Smooth muscle cell (in vitro differentiated cells): Measurements from ENCODE around the gene CXCR4. TPM values are rescaled to one million over a fixed set of nuclear protein-coding genes. Genes with fewer than 3 reads are reported as not detected.
"Not testable (repeated sequence)": the region's sequence is repeated elsewhere in the genome, so short reads cannot be mapped to it uniquely, and the experiment has no call there.

ENCODE experiments used
- DNase-seq: peaks from one replicate; lab custom pipeline; 2025; ENCODE audit not compliant: unreplicated experiment; lab: John Stamatoyannopoulos, UW
- H2AFZ ChIP-seq: fragments of 200-600 bp; sonication (generic); 2 replicates; pipeline ENCODE4 v1.6.0; 2016; ENCODE audit warnings: antibody characterized with exemption, low read depth, mild to moderate bottlenecking
- H3F3A ChIP-seq: fragments of 200-600 bp; sonication (generic); 2 replicates; pipeline ENCODE4 v1.6.0; 2017; ENCODE audit warnings: antibody characterized with exemption, low read depth
- H3K27ac ChIP-seq: fragments of 200-600 bp; sonication (generic); 2 replicates; pipeline ENCODE4 v1.5.1; 2016; ENCODE audit warnings: low read depth, mild to moderate bottlenecking
- H3K27me3 ChIP-seq: fragments of 200-600 bp; sonication (generic); 2 replicates; pipeline ENCODE4 v1.6.1; 2016; ENCODE audit warnings: low read depth, mild to moderate bottlenecking
- H3K36me3 ChIP-seq: fragments of 200-600 bp; sonication (generic); 2 replicates; pipeline ENCODE4 v1.5.1; 2016; ENCODE audit warnings: low read depth
- H3K4me1 ChIP-seq: fragments of 200-600 bp; sonication (generic); 2 replicates; pipeline ENCODE4 v1.5.1; 2016; ENCODE audit warnings: low read depth
- H3K4me2 ChIP-seq: fragments of 200-600 bp; sonication (generic); 2 replicates; pipeline ENCODE4 v1.6.0; 2016; ENCODE audit warnings: mild to moderate bottlenecking
- H3K4me3 ChIP-seq: fragments of 200-600 bp; sonication (generic); 2 replicates; pipeline ENCODE4 v1.5.1; 2016; ENCODE audit warnings: mild to moderate bottlenecking
- H3K79me2 ChIP-seq: fragments of 200-600 bp; sonication (generic); 2 replicates; pipeline ENCODE4 v1.6.0; 2016; ENCODE audit warnings: low read depth, mild to moderate bottlenecking
- H3K9ac ChIP-seq: fragments of 200-600 bp; sonication (generic); 2 replicates; pipeline ENCODE4 v1.6.0; 2016; ENCODE audit warnings: low read depth
- H3K9me3 ChIP-seq: fragments of 200-600 bp; sonication (generic); replicated peaks from 2 replicates; pipeline ENCODE4 v1.5.1; 2016; ENCODE audit warnings: low read depth
- H4K20me1 ChIP-seq: fragments of 200-600 bp; sonication (generic); 2 replicates; pipeline ENCODE4 v1.6.0; 2016; ENCODE audit warnings: low read depth
- WGBS: methylation state at CpG from one replicate; pipeline ENCODE4 v1.1.7; 2016; ENCODE audit warnings: low lambda C conversion rate; 5-methylcytosine and 5-hydroxymethylcytosine counted together
- polyA plus RNA-seq: library from polyadenylated mRNA; unstranded; fragments of >200 nt; fragmentation: Nextera tagmentation; extraction: Ambion mirVana; gene quantifications from 2 replicates; pipeline ENCODE4 v1.2.1, GENCODE V29; 2016
- total RNA-seq: library from RNA; depleted of rRNA; stranded (reverse); fragments of >200 nt; gene quantifications from 2 replicates; pipeline ENCODE4 v1.2.3, GENCODE V29; 2014
- TF ChIP-seq, protein P1 (sequence below): fragments of 200-600 bp; sonication (generic); IDR thresholded peaks from 2 replicates; pipeline ENCODE4 v1.5.1; 2017; ENCODE audit warnings: borderline replicate concordance, mild to moderate bottlenecking, antibody characterized with exemption; ENCODE audit not compliant: insufficient read depth, poor library complexity, severe bottlenecking

CXCR4 gene
- total and polyA plus RNA-seq, 2 experiments from 2014 or later: 2.8 to 4.0 TPM

DNA sequence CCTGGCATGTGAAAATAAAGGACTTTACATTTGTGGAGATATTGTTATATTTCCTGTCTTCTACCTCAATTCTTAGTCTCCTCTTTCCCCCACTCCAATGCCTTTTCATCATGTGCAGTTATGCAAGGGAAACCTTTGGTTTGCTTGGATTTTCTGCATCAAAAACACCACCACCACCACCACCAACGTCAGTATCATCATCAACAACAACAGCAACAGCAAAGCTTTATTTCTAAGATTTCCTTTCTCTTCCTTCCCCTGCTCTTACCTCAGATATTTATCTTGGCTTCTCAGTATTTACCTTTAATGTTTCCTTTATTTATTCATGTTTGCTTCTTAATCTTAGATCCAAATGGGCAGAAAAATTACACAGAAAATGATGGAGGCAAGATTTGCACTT lies 26.1 kb downstream of the CXCR4 start:
- TF ChIP-seq, protein P1, sequence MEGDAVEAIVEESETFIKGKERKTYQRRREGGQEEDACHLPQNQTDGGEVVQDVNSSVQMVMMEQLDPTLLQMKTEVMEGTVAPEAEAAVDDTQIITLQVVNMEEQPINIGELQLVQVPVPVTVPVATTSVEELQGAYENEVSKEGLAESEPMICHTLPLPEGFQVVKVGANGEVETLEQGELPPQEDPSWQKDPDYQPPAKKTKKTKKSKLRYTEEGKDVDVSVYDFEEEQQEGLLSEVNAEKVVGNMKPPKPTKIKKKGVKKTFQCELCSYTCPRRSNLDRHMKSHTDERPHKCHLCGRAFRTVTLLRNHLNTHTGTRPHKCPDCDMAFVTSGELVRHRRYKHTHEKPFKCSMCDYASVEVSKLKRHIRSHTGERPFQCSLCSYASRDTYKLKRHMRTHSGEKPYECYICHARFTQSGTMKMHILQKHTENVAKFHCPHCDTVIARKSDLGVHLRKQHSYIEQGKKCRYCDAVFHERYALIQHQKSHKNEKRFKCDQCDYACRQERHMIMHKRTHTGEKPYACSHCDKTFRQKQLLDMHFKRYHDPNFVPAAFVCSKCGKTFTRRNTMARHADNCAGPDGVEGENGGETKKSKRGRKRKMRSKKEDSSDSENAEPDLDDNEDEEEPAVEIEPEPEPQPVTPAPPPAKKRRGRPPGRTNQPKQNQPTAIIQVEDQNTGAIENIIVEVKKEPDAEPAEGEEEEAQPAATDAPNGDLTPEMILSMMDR: no peak
- Histone ChIP-seq H4K20me1 (no peaks in the 10 kb centered on the region), H3K36me3 (no peaks in the 10 kb centered on the region), H2AFZ (no peak overlapping the region), H3K9me3 (no peaks in the 10 kb centered on the region), H3K27ac (no peak overlapping the region), H3K4me3 (no peak overlapping the region), H3K27me3 (no peaks in the 10 kb centered on the region), H3K9ac (no peak overlapping the region), H3K4me1 (no peaks in the 10 kb centered on the region), H3K79me2 (no peaks in the 10 kb centered on the region), H3K4me2 (no peak overlapping the region), H3F3A (no peaks in the 10 kb centered on the region)
- 96% methylated on average over 1 of the region's 1 CpG for WGBS
- no peak for DNase-seq

DNA sequence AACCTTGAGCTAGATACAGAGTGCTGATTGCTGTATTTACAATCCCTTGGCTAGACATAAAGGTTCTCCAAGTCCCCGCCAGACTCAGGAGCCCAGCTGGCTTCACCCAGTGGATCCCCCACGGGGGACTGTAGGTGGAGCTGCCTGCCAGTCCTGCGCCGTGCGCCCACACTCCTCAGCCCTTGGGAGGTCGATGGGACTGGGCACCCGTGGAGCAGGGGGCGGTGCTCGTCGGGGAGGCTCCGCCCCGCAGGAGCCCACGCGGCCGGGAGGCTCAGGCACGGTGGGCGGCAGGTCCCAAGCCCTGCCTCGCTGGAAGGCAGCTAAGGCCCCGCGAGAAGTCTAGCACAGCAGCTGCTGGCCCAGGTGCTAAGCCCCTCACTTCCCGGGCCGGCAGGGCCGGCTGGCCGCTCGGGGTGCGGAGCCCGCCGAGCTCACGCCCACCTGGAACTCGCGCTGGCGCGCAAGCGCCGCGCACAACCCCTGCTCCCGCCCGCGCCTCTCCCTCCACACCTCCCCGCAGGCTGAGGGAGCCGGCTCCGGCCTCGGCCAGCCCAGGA lies 30.0 kb downstream of the CXCR4 start:
- not testable (repeated sequence) for H3K4me1 ChIP-seq, H3K27me3 ChIP-seq, H3K36me3 ChIP-seq, H2AFZ ChIP-seq, H3K4me3 ChIP-seq, H3K4me2 ChIP-seq, H3F3A ChIP-seq, H3K27ac ChIP-seq, H3K9me3 ChIP-seq, H3K79me2 ChIP-seq, DNase-seq, H3K9ac ChIP-seq, H4K20me1 ChIP-seq
- WGBS: 98% methylated on average over 43 of the region's 43 CpGs

DNA sequence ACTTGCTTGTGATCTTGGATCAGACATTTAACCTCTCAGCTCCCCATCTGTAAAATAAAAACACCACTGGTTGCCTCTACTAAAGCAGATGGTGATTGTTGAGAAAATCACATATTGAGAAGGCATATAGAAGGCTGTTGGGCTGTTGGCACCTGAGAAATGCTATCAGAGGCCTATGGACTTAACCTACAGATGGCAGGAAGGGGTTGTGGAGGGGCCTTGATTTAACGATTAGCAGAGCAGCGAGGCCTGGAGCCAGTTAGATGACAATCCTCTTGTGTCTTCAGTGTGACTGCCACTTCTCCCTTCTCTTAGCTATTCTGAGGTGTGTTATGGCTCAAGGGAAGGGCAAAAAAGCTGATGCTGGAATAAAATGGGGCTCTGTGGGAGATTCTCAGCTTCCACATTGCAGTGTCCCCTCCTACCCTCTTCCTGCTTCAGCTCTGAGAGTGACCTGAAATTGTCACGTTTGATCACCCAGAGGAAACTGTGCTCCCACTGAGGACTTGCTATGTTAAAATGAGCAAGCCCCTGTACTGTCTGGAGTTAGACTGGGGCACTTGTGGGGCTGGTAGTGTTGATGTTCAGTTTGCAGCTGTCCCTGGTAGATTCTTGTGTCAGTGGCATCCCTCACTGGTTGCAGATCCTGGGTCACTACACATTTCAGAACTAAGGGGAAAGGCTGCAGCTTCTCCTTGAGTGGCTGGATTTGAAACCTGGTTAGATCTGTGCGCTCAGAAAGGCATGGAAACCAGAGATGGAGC lies 31.5 kb downstream of the CXCR4 start:
- no peak for DNase-seq
- no peaks in the 10 kb centered on the region for H3K4me1 ChIP-seq

DNA sequence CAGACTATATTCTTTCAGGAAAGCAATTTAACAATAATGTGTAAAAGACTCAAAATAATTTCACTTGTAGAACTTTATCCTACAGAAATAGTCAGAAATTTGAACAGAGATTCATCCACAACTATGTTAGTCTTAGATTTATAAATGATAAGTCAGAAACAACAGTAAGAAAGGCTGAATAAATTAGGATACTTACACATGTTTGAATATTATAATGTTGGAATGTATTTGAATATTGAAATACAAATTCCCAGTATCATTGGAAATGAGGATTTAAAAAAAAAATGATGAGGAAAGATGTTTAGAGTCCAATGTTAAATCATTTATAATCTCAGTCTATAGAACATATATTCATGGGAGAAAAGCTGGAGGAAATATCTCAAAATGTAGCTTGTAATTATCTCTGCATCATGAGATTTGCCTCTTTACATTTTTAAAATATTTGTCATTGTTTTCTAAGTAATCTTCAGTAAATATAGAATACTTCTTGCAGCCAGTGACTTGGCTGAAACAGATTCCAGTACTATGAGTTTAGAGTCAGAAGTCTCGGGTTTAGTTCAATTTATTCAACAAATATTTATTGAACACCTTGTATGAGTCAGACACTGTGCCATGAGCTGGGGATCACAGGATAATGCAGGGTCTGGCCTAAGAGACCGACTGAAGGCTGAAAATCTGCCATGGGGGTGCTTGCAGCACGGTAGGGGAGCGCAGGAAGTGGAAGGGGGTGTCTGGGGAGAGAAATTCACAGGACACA lies 32.3 kb downstream of the CXCR4 start:
- no peak overlapping the region for H3K4me2 ChIP-seq
- no peak overlapping the region for H3K4me3 ChIP-seq
- no peak for DNase-seq
- H4K20me1 ChIP-seq: no peaks in the 10 kb centered on the region
- TF ChIP-seq, protein P1: no peak
- no peaks in the 10 kb centered on the region for H3K79me2 ChIP-seq
- H3K36me3 ChIP-seq: no peaks in the 10 kb centered on the region
- WGBS: 77% methylated on average over 4 of the region's 4 CpGs
- H3K27ac ChIP-seq: no peak overlapping the region
- H3K4me1 ChIP-seq: no peaks in the 10 kb centered on the region
- no peak overlapping the region for H3K9ac ChIP-seq
- H3K9me3 ChIP-seq: no peaks in the 10 kb centered on the region
- H3F3A ChIP-seq: no peaks in the 10 kb centered on the region
- H3K27me3 ChIP-seq: no peaks in the 10 kb centered on the region
- no peak overlapping the region for H2AFZ ChIP-seq

More for the DNA sequence above, 31.5 kb downstream of the CXCR4 start:
- no peaks in the 10 kb centered on the region for H3F3A ChIP-seq
- H2AFZ ChIP-seq: no peak overlapping the region
- no peak overlapping the region for H3K4me2 ChIP-seq
- WGBS: 86% methylated on average over 4 of the region's 4 CpGs
- H3K9ac ChIP-seq: no peak overlapping the region
- H3K4me3 ChIP-seq: no peak overlapping the region
- H4K20me1 ChIP-seq: no peaks in the 10 kb centered on the region
- no peak overlapping the region for H3K27ac ChIP-seq
- no peaks in the 10 kb centered on the region for H3K79me2 ChIP-seq
- H3K36me3 ChIP-seq: no peaks in the 10 kb centered on the region
- TF ChIP-seq, protein P1: no peak
- H3K9me3 ChIP-seq: no peaks in the 10 kb centered on the region
- H3K27me3 ChIP-seq: no peaks in the 10 kb centered on the region
